NB4 (cell line): Measurements from ENCODE around the gene POGK.
A peak's percentile ranks its signal among the peaks of the same experiment; 100 is the strongest.

Source experiments
- DNase-seq: peaks from one replicate; pipeline ENCODE4 v3.0.0; 2010; ENCODE audit warnings: low read depth
- H3K4me3 ChIP-seq: one replicate; pipeline ENCODE4 v1.5.1; 2011; ENCODE audit warnings: mild to moderate bottlenecking, low read depth, low read length, moderate library complexity
- CTCF ChIP-seq: IDR thresholded peaks from one replicate; pipeline ENCODE4 v1.5.1; 2012; ENCODE audit warnings: low read depth, low read length
- MAX ChIP-seq: IDR thresholded peaks from 2 replicates; pipeline ENCODE4 v1.6.1; 2011; ENCODE audit warnings: low read depth, low read length
- MYC ChIP-seq: IDR thresholded peaks from 2 replicates; pipeline ENCODE4 v1.6.1; 2011; ENCODE audit warnings: low read depth, low read length
- POLR2A ChIP-seq: IDR thresholded peaks from 2 replicates; pipeline ENCODE4 v1.6.1; 2011; ENCODE audit warnings: mild to moderate bottlenecking; ENCODE audit not compliant: insufficient read length; ENCODE audit errors: extremely low read depth

The POGK gene

GRCh38 chr1:166889776-166890175, 50.5 kb downstream of the POGK start:
- DNase-seq: no peak
- no peak overlapping the region for H3K4me3 ChIP-seq
- no peak for TF ChIP-seq POLR2A
- no peak for TF ChIP-seq MAX
- TF ChIP-seq MYC: no peak
- no peak for TF ChIP-seq CTCF

- H3K4me3 ChIP-seq: no peak overlapping the region
- TF ChIP-seq MYC (no peak), POLR2A (no peak), MAX (no peak), CTCF (no peak)
- no peak for DNase-seq
These were observed 56.5 kb downstream of the POGK start for GRCh38 chr1:166895766-166896165.

DNA sequence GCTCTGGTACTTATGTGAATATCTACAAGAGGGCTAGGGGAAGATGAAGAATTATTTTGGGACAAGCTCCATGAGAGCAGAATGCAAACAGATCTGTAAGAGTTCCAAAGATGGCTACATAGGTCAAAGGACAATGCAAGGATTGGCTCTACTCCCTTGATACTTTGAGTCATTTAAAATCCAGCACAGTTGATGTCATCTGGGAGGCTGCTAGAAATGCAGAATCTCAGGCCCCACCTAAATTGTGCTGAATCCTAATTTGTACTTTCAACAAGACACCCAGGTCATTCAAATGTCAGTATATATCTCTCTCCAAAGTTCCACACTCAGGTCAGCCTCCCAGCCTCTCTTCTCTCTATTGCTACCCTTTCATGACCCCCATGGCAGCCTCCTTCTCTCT, 60.5 kb downstream of the POGK start:
- no peak for DNase-seq
- no peak for TF ChIP-seq MYC
- no peak for TF ChIP-seq MAX
- no peak for TF ChIP-seq CTCF
- no peak for TF ChIP-seq POLR2A
- H3K4me3 ChIP-seq: no peak overlapping the region

DNA sequence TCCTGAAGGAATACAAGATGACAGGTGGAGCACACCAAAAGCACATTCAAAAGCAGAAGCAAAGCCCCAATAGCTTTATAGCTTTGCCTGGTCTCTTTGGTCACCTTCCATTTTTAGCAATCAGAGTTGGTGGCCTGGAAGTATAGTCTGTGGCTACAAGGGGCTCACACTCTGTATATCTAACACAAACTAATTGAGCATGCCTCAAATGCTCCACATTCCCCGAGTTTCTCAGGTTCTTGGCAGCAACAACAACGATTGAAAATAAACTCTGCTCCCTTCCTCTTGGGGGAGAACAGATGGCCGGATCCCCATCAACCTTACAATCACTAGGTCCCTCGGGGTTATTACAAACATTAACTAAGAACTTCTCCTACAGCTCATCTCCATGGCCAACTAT, 61.7 kb downstream of the POGK start:
- TF ChIP-seq CTCF (no peak), POLR2A (no peak), MYC (no peak), MAX (no peak)
- no peak for DNase-seq
- H3K4me3 ChIP-seq: no peak overlapping the region

DNA sequence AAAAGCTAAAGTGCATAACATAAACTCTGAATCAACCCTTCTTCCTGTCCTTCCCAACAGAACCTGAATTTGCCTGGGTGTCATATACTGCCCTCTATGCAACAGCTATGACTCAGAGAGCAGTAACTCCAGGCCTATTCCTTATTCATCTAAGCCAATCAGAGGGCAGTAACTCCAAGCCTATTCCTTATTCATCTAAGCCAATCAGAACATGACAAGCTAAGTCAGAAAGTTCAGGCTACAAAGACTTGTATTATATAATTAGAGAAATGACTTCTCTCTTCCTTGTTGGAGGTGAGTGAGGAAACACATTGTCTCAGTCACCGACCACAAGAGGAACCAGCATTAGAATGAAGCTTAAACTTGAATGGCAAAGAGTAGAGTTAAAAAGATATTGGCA, 63.0 kb downstream of the POGK start:
- H3K4me3 ChIP-seq: no peak overlapping the region
- DNase-seq: peak; percentile 80
- TF ChIP-seq MYC (no peak), MAX (0 out of 2 replicates have a peak, but pooled peaks have one; percentile 14)

GRCh38 chr1:166903232-166903631, 64.0 kb downstream of the POGK start:
- no peak for DNase-seq
- TF ChIP-seq POLR2A (no peak), MAX (no peak), MYC (no peak), CTCF (no peak)
- H3K4me3 ChIP-seq: no peak overlapping the region
